Neural cell (in vitro differentiated cells): ENCODE data around the gene ADAMTS17. TPM values are rescaled to one million over a fixed set of nuclear protein-coding genes. Genes with fewer than 3 reads are reported as not detected.

Source experiments
- H2AFZ ChIP-seq: fragments of 200-600, 300-800 bp; sonication (generic), shearing (Covaris generic); 2 replicates; pipeline ENCODE4 v1.6.0; 2014; ENCODE audit warnings: low read depth, mild to moderate bottlenecking, antibody characterized with exemption, low read length, moderate library complexity
- H3F3A ChIP-seq: fragments of 200-600 bp; shearing (Covaris generic); 2 replicates; pipeline ENCODE4 v1.6.1; 2016; ENCODE audit warnings: mild to moderate bottlenecking, moderate library complexity, mixed read lengths, antibody characterized with exemption, low read length; ENCODE audit not compliant: insufficient read depth, poor library complexity, severe bottlenecking
- H3K27ac ChIP-seq: fragments of 200-600, 300-800 bp; sonication (generic), shearing (Covaris generic); 2 replicates; pipeline ENCODE4 v1.5.1; 2014; ENCODE audit warnings: mild to moderate bottlenecking, low read length, moderate library complexity
- H3K27me3 ChIP-seq: fragments of 300-800, 200-600 bp; sonication (generic), shearing (Covaris generic); 2 replicates; pipeline ENCODE4 v1.6.0; 2014; ENCODE audit warnings: mild to moderate bottlenecking, low read depth, low read length, moderate library complexity; ENCODE audit not compliant: insufficient read depth
- H3K36me3 ChIP-seq: fragments of 300-800, 200-600 bp; sonication (generic), shearing (Covaris generic); 2 replicates; pipeline ENCODE4 v1.5.1; 2014; ENCODE audit warnings: mild to moderate bottlenecking, antibody characterized with exemption, low read length, moderate library complexity; ENCODE audit not compliant: insufficient read depth
- H3K4me2 ChIP-seq: fragments of 300-800, 200-600 bp; sonication (generic), shearing (Covaris generic); 2 replicates; pipeline ENCODE4 v1.6.0; 2014; ENCODE audit warnings: mild to moderate bottlenecking, low read length
- H3K4me3 ChIP-seq: fragments of 300-800, 200-600 bp; sonication (generic), shearing (Covaris generic); 2 replicates; pipeline ENCODE4 v1.5.1; 2014; ENCODE audit warnings: mild to moderate bottlenecking, low read length, moderate library complexity
- H3K79me2 ChIP-seq: fragments of 200-600 bp; shearing (Covaris generic); replicated peaks from 2 replicates; pipeline ENCODE4 v1.6.0; 2014; ENCODE audit warnings: mild to moderate bottlenecking, low read length, moderate library complexity; ENCODE audit not compliant: insufficient read depth
- H3K9ac ChIP-seq: fragments of 300-800, 200-600 bp; sonication (generic), shearing (Covaris generic); 2 replicates; pipeline ENCODE4 v1.6.1; 2016; ENCODE audit warnings: mild to moderate bottlenecking, low read length, mixed read lengths
- H3K9me2 ChIP-seq: fragments of 200-600 bp; shearing (Covaris generic); 2 replicates; pipeline ENCODE4 v1.6.1; 2016; ENCODE audit warnings: mild to moderate bottlenecking, low read length, mixed read lengths; ENCODE audit not compliant: insufficient read depth
- H3K9me3 ChIP-seq: fragments of 200-600, 300-800 bp; sonication (generic), shearing (Covaris generic); 2 replicates; pipeline ENCODE4 v1.6.1; 2016; ENCODE audit warnings: mild to moderate bottlenecking, mixed run types, low read length, moderate library complexity, mixed read lengths
- H4K20me1 ChIP-seq: fragments of 200-600 bp; shearing (Covaris generic); 2 replicates; pipeline ENCODE4 v1.6.1; 2016; ENCODE audit warnings: mild to moderate bottlenecking, mixed run types; ENCODE audit not compliant: insufficient read depth
- EP300 ChIP-seq: fragments of 450-650 bp; conservative IDR thresholded peaks from 2 replicates; pipeline ENCODE4 v1.6.1; 2014; ENCODE audit warnings: antibody characterized with exemption, mild to moderate bottlenecking, moderate library complexity; ENCODE audit not compliant: poor library complexity, severe bottlenecking
- EZH2 ChIP-seq: fragments of 200-600, 300-800 bp; shearing (Covaris generic), sonication (generic); IDR thresholded peaks from 2 replicates; pipeline ENCODE4 v1.6.1; 2014; ENCODE audit warnings: antibody characterized with exemption, low read length, borderline replicate concordance, mild to moderate bottlenecking; ENCODE audit not compliant: insufficient read depth, poor library complexity, severe bottlenecking
- MXI1 ChIP-seq: fragments of 450-650 bp; conservative IDR thresholded peaks from 2 replicates; pipeline ENCODE4 v1.6.1; 2014; ENCODE audit warnings: antibody characterized with exemption, mild to moderate bottlenecking; ENCODE audit not compliant: poor library complexity, severe bottlenecking
- POLR2AphosphoS5 ChIP-seq: IDR thresholded peaks from 2 replicates; pipeline ENCODE4 v1.6.1; 2012
- RAD21 ChIP-seq: fragments of 450-650 bp; conservative IDR thresholded peaks from 2 replicates; pipeline ENCODE4 v1.6.1; 2014; ENCODE audit warnings: antibody characterized with exemption, mild to moderate bottlenecking, moderate library complexity
- SMC3 ChIP-seq: fragments of 450-650 bp; conservative IDR thresholded peaks from 2 replicates; pipeline ENCODE4 v1.6.1; 2014; ENCODE audit warnings: antibody characterized with exemption, mild to moderate bottlenecking, moderate library complexity; ENCODE audit not compliant: poor library complexity
- TAF1 ChIP-seq: IDR thresholded peaks from 2 replicates; pipeline ENCODE4 v1.6.1; 2012; ENCODE audit warnings: low read depth
- polyA plus RNA-seq: library from polyadenylated mRNA; depleted of rRNA; stranded (reverse); fragments of >200 nt; gene quantifications from 2 replicates; pipeline ENCODE4 v1.2.3, GENCODE V29; 2014
- TF ChIP-seq, protein P1 (sequence below): fragments of 450-650 bp; IDR thresholded peaks from 2 replicates; pipeline ENCODE4 v1.5.1; 2014; ENCODE audit warnings: antibody characterized with exemption, mild to moderate bottlenecking, moderate library complexity; ENCODE audit not compliant: poor library complexity, severe bottlenecking
- TF ChIP-seq, protein P2 (sequence below): IDR thresholded peaks from 2 replicates; pipeline ENCODE4 v1.6.1; 2012; ENCODE audit warnings: borderline replicate concordance

Gene ADAMTS17
- polyA plus RNA-seq, 1 donor from 2014 or later: 0.04 TPM

DNA sequence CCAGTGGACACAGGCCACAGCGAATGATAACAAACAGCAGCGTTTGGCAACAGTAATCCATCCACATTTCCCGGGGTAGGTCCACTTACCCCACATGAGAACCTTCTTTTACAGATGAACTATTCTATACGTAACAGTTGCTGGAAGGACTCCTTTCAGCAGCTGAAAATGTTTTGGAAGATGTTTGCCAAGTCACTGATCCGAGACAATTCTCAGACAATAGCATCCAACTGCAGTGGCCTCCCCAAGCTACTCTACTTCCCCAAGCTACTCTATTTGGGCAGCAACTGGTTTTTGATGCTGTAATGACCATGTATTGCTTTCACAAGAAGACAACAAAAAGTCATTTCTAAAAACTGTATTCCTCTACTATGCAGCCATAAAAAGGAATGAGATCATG lies 87.5 kb downstream of the ADAMTS17 start (continued):
- TF ChIP-seq, protein P1, sequence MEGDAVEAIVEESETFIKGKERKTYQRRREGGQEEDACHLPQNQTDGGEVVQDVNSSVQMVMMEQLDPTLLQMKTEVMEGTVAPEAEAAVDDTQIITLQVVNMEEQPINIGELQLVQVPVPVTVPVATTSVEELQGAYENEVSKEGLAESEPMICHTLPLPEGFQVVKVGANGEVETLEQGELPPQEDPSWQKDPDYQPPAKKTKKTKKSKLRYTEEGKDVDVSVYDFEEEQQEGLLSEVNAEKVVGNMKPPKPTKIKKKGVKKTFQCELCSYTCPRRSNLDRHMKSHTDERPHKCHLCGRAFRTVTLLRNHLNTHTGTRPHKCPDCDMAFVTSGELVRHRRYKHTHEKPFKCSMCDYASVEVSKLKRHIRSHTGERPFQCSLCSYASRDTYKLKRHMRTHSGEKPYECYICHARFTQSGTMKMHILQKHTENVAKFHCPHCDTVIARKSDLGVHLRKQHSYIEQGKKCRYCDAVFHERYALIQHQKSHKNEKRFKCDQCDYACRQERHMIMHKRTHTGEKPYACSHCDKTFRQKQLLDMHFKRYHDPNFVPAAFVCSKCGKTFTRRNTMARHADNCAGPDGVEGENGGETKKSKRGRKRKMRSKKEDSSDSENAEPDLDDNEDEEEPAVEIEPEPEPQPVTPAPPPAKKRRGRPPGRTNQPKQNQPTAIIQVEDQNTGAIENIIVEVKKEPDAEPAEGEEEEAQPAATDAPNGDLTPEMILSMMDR: no peak

DNA sequence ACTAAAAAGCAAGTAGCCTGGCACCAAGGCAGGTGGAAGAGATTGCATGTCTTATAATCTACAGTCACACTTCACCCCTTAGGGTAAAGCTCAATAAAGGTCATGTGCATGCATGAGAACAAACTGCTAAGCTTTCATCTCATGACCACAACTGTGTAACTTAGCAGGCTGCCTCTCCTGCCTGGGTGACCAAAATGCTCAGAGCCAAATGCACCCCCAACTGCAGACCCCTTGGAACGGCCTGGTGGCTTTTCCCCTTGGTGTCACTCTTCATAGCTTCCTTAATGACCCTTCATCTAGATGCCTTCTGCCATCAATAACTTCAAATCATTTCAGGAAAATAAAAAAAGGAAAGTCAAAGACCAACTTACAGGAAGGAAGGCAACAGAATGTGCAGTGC lies 88.1 kb downstream of the ADAMTS17 start:
- Histone ChIP-seq H3K9ac (no peak overlapping the region), H4K20me1 (no peaks in the 10 kb centered on the region), H2AFZ (no peak overlapping the region), H3K4me3 (no peak overlapping the region), H3K9me3 (no peaks in the 10 kb centered on the region), H3K9me2 (no peaks in the 10 kb centered on the region), H3K27me3 (no peaks in the 10 kb centered on the region), H3K27ac (no peak overlapping the region), H3K4me2 (no peak overlapping the region), H3F3A (no peaks in the 10 kb centered on the region), H3K36me3 (no peaks in the 10 kb centered on the region), H3K79me2 (no peaks in the 10 kb centered on the region)
- TF ChIP-seq EZH2 (no peak), RAD21 (no peak), SMC3 (no peak), POLR2AphosphoS5 (no peak), TAF1 (no peak)
- TF ChIP-seq, protein P2, sequence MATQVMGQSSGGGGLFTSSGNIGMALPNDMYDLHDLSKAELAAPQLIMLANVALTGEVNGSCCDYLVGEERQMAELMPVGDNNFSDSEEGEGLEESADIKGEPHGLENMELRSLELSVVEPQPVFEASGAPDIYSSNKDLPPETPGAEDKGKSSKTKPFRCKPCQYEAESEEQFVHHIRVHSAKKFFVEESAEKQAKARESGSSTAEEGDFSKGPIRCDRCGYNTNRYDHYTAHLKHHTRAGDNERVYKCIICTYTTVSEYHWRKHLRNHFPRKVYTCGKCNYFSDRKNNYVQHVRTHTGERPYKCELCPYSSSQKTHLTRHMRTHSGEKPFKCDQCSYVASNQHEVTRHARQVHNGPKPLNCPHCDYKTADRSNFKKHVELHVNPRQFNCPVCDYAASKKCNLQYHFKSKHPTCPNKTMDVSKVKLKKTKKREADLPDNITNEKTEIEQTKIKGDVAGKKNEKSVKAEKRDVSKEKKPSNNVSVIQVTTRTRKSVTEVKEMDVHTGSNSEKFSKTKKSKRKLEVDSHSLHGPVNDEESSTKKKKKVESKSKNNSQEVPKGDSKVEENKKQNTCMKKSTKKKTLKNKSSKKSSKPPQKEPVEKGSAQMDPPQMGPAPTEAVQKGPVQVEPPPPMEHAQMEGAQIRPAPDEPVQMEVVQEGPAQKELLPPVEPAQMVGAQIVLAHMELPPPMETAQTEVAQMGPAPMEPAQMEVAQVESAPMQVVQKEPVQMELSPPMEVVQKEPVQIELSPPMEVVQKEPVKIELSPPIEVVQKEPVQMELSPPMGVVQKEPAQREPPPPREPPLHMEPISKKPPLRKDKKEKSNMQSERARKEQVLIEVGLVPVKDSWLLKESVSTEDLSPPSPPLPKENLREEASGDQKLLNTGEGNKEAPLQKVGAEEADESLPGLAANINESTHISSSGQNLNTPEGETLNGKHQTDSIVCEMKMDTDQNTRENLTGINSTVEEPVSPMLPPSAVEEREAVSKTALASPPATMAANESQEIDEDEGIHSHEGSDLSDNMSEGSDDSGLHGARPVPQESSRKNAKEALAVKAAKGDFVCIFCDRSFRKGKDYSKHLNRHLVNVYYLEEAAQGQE: no peak

DNA sequence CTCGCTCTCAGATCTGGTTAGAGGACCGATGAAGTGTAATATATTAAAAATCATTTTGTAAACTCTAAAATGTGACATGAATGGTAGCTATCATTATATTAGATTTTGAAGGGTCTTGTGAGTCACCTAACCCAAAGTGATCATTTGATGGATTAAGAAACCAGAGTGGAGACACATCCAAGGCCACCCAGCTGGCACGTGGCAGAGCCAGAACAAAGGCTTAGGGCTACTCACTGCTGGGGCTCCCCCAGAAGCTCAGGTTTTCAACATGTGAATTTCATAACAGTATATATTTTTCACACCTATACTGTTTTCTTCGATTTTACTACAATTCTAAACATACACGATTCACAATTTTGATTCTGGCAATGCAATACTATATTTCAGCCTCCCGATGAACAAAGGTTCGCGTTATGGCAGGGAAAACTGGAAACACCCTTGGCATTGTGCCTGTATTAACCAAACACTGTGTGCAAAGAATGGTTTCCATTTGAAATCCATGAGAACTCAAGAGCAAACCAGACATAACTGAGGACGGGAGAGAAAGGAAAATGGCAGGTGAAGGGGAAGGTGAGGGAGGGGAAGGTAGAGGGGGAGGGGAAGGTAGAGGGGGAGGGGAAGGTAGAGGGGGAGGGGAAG lies 88.9 kb downstream of the ADAMTS17 start:
- TF ChIP-seq POLR2AphosphoS5 (no peak), EP300 (no peak), TAF1 (no peak), RAD21 (no peak), EZH2 (no peak), MXI1 (no peak), SMC3 (no peak)
- Histone ChIP-seq H2AFZ (no peak overlapping the region), H3K4me3 (no peak overlapping the region), H3K27me3 (no peaks in the 10 kb centered on the region), H4K20me1 (no peaks in the 10 kb centered on the region), H3K4me2 (no peak overlapping the region), H3K9me2 (no peaks in the 10 kb centered on the region), H3K9me3 (no peaks in the 10 kb centered on the region), H3F3A (no peaks in the 10 kb centered on the region), H3K9ac (no peak overlapping the region), H3K27ac (no peak overlapping the region), H3K79me2 (no peaks in the 10 kb centered on the region), H3K36me3 (no peaks in the 10 kb centered on the region)
